Loucy (cell line): ENCODE data around the gene HIPK1.
A peak's percentile ranks its signal among the peaks of the same experiment; 100 is the strongest.

Experiments used
- H2AFZ ChIP-seq: fragments of 200-600 bp; sonication (generic); 2 replicates; pipeline ENCODE4 v1.6.0; 2016; ENCODE audit warnings: antibody characterized with exemption, mild to moderate bottlenecking, low read length, moderate library complexity
- H3F3A ChIP-seq: fragments of 200-600 bp; 2 replicates; pipeline ENCODE4 v1.6.0; 2016; ENCODE audit warnings: antibody characterized with exemption, low read depth, mild to moderate bottlenecking
- H3K27me3 ChIP-seq: fragments of 200-600 bp; sonication (generic); 2 replicates; pipeline ENCODE4 v1.6.1; 2014; ENCODE audit warnings: low read length, mild to moderate bottlenecking; ENCODE audit not compliant: insufficient read depth, poor library complexity, severe bottlenecking
- H3K36me3 ChIP-seq: fragments of 200-600 bp; sonication (generic); 2 replicates; pipeline ENCODE4 v1.6.1; 2016; ENCODE audit warnings: low read length; ENCODE audit not compliant: insufficient read depth
- H3K4me1 ChIP-seq: fragments of 200-600 bp; sonication (generic); 2 replicates; pipeline ENCODE4 v1.5.1; 2014; ENCODE audit warnings: low read length, mild to moderate bottlenecking; ENCODE audit not compliant: insufficient read depth, poor library complexity, severe bottlenecking
- H3K4me2 ChIP-seq: fragments of 200-600 bp; sonication (generic); 2 replicates; pipeline ENCODE4 v1.6.0; 2014; ENCODE audit warnings: antibody characterized with exemption, low read length, low read depth, mild to moderate bottlenecking; ENCODE audit not compliant: poor library complexity, severe bottlenecking
- H3K4me3 ChIP-seq: fragments of 200-600 bp; sonication (generic); 2 replicates; pipeline ENCODE4 v1.5.1; 2014; ENCODE audit warnings: low read length, mild to moderate bottlenecking, mixed read lengths; ENCODE audit not compliant: poor library complexity, severe bottlenecking
- H3K79me2 ChIP-seq: fragments of 200-600 bp; sonication (generic); 2 replicates; pipeline ENCODE4 v1.6.1; 2014; ENCODE audit warnings: low read length; ENCODE audit not compliant: insufficient read depth
- H3K9ac ChIP-seq: fragments of 200-600 bp; sonication (generic); 2 replicates; pipeline ENCODE4 v1.6.0; 2014; ENCODE audit warnings: mild to moderate bottlenecking, low read depth, low read length, moderate library complexity; ENCODE audit not compliant: poor library complexity, severe bottlenecking
- H3K9me2 ChIP-seq: fragments of 200-600 bp; sonication (generic); replicated peaks from 2 replicates; pipeline ENCODE4 v1.6.1; 2016; ENCODE audit warnings: low read depth, low read length, mixed read lengths
- H3K9me3 ChIP-seq: fragments of 200-600 bp; sonication (generic); 2 replicates; pipeline ENCODE4 v1.6.1; 2014; ENCODE audit warnings: mild to moderate bottlenecking, antibody characterized with exemption, low read length, low read depth; ENCODE audit not compliant: insufficient read depth
- H4K20me1 ChIP-seq: fragments of 200-600 bp; sonication (generic); 2 replicates; pipeline ENCODE4 v1.6.0; 2014; ENCODE audit warnings: antibody characterized with exemption, low read length, mild to moderate bottlenecking; ENCODE audit not compliant: insufficient read depth, poor library complexity, severe bottlenecking
- EZH2phosphoT487 ChIP-seq: fragments of 200-600 bp; IDR thresholded peaks from 2 replicates; pipeline ENCODE4 v1.6.1; 2018; ENCODE audit warnings: antibody characterized with exemption, mild to moderate bottlenecking, moderate library complexity, borderline replicate concordance
- TF ChIP-seq, protein P1 (sequence below): fragments of 200-600 bp; sonication (generic); conservative IDR thresholded peaks from 2 replicates; pipeline ENCODE4 v1.5.1; 2014; ENCODE audit warnings: mild to moderate bottlenecking, antibody characterized with exemption, low read length

HIPK1 gene

DNA sequence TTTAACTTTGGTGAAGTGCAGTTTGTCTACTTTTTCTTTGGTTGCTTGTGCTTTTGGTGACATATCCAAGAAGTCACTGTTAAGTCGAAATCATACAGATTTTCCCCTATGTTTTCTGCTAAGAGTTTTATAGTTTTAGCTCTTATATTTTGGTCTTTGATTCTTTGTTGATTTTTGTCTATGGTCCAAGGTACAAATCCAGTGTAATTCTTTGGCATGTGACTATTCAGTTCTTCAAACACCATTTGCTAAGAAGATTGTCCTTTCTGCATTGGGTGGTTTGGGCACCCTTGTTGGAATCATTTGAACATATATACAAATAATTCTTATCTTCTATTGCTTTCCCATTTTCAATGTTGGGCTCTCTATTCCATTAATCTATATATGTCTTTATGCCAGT, 16.2 kb downstream of the HIPK1 start:
- Histone ChIP-seq H3K4me1 (peaks cover 39% of the 10 kb centered on the region), H3K9me2 (no peaks in the 10 kb centered on the region), H3K4me2 (peak overlapping the region; percentile 67), H3K36me3 (peaks cover 47% of the 10 kb centered on the region), H3F3A (peaks cover 7% of the 10 kb centered on the region; the same call in 1 of the 2 replicates), H3K9ac (no peak overlapping the region), H3K4me3 (no peak overlapping the region), H3K9me3 (0 out of 2 replicates have a peak, but pooled peaks cover 4% of the 10 kb centered on the region), H2AFZ (no peak overlapping the region), H3K27me3 (no peaks in the 10 kb centered on the region), H4K20me1 (peaks cover 80% of the 10 kb centered on the region), H3K79me2 (peaks cover 95% of the 10 kb centered on the region)
- TF ChIP-seq EZH2phosphoT487 = no peak
- TF ChIP-seq, protein P1, sequence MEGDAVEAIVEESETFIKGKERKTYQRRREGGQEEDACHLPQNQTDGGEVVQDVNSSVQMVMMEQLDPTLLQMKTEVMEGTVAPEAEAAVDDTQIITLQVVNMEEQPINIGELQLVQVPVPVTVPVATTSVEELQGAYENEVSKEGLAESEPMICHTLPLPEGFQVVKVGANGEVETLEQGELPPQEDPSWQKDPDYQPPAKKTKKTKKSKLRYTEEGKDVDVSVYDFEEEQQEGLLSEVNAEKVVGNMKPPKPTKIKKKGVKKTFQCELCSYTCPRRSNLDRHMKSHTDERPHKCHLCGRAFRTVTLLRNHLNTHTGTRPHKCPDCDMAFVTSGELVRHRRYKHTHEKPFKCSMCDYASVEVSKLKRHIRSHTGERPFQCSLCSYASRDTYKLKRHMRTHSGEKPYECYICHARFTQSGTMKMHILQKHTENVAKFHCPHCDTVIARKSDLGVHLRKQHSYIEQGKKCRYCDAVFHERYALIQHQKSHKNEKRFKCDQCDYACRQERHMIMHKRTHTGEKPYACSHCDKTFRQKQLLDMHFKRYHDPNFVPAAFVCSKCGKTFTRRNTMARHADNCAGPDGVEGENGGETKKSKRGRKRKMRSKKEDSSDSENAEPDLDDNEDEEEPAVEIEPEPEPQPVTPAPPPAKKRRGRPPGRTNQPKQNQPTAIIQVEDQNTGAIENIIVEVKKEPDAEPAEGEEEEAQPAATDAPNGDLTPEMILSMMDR = no peak

DNA sequence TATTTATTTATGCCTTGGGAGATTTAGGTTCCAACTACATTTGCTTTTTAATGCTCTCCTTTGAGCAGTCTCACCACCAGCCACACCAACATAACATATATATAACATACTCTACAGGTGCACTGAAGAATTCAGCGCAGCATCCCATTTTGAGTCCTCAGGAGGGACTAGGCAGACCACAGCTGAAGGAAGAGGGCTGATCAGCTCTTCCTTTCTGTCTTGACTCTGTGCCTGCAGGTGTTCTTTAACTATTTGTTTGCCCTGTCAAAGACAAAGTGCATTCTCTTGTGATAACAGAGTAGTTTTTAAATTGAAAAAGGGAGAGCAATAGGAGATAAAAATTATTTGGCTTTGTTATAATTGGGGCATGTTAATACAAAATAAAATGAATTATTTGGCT, 17.0 kb downstream of the HIPK1 start:
- no peaks in the 10 kb centered on the region for H3K27me3 ChIP-seq
- peaks cover 7% of the 10 kb centered on the region; the same call in 1 of the 2 replicates for H3F3A ChIP-seq
- peak overlapping the region; percentile 67 for H3K4me2 ChIP-seq
- no peak overlapping the region for H3K4me3 ChIP-seq
- H3K36me3 ChIP-seq = peaks cover 47% of the 10 kb centered on the region
- 0 out of 2 replicates have a peak, but pooled peaks cover 4% of the 10 kb centered on the region for H3K9me3 ChIP-seq
- no peaks in the 10 kb centered on the region for H3K9me2 ChIP-seq
- TF ChIP-seq, protein P1 = no peak
- no peak overlapping the region for H2AFZ ChIP-seq
- H3K79me2 ChIP-seq = peaks cover 95% of the 10 kb centered on the region
- H3K4me1 ChIP-seq = peaks cover 31% of the 10 kb centered on the region
- H3K9ac ChIP-seq = peak overlapping the region; percentile 11
- H4K20me1 ChIP-seq = peaks cover 81% of the 10 kb centered on the region

DNA sequence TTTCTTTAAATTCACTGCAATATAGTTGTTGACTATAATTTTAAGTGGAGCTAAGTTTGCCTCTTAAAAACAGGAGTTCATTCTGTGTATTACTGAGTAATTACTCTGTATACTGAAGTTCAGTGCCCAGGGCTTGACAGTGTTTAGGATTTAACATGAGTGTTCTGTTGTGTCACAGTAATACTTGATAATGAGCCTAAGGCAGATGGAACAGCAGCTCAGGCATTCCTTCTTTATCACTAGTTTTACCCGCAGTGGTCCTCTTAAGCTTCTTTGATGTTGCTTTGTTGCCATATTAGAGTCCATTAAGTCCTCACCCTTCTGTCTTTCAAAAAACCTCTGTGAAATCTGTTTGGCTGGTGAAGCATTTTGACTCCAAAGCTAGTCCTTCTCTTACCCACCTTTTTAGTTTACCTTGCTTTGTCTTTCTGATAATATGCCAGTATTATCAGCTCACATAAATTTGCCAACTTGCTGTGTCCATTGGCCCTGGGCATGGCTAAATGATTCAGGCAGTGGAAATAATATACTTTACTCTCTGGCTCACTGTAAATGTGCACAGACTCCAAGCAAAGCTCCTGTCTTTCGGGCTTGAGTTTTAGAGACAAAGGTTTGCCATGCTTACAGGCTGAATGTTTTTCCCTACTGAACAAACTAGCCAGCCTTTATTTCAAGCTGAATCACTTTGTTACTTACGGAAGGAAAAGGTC, 17.7 kb downstream of the HIPK1 start:
- Histone ChIP-seq H2AFZ (no peak overlapping the region), H3K36me3 (peaks cover 48% of the 10 kb centered on the region), H3K27me3 (no peaks in the 10 kb centered on the region), H3F3A (peaks cover 4% of the 10 kb centered on the region; the same call in 1 of the 2 replicates), H3K9me2 (no peaks in the 10 kb centered on the region), H4K20me1 (peaks cover 82% of the 10 kb centered on the region), H3K4me3 (peak overlapping the region; percentile 43), H3K9ac (peak overlapping the region; percentile 11), H3K4me1 (peaks cover 30% of the 10 kb centered on the region), H3K79me2 (peaks cover 98% of the 10 kb centered on the region), H3K4me2 (peak overlapping the region; percentile 67), H3K9me3 (0 out of 2 replicates have a peak, but pooled peaks cover 4% of the 10 kb centered on the region)
- TF ChIP-seq, protein P1 = no peak
- no peak for TF ChIP-seq EZH2phosphoT487
